ENCODE measurements around the gene AUTS2.

DNA sequence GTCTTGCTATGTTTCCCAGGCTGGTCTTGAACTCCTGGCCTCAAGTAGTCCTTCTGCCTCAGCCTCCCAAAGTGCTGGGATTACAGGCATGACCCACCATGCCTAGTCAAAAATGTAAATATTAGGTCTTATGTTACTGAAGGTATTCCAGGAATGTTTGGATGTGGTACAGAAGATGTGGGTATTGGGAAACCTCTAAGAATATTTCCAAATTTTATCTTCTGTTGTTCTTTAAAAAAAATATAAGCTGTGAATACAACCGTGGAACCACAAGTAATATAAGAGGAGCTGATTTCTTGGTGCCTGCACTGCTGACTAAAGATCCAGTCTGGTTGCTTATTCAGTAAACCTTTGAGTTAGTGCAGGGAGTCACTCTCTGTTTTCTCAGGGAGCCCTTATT, 178.3 kb downstream of the AUTS2 start:
- TF ChIP-seq CTCF (IDR thresholded peaks at IDR 0.05; ENCODE audit: insufficient read depth, low read length, poor library complexity, severe bottlenecking) (no peak), EZH2phosphoT487 (conservative IDR thresholded peaks at IDR 0.05; ENCODE audit: low read length) (no peak)

Measured in SU-DHL-6 (cell line).